Panc1 (cell line): ENCODE data around the gene LRRC71. TPM values are rescaled to one million over a fixed set of nuclear protein-coding genes. Genes with fewer than 3 reads are reported as not detected.

ENCODE experiments used
- ATAC-seq: fragments of 200-7000 bp; cut with Tn5 transposase; 2 replicates; pipeline ENCODE4 v1.9.1; 2020; ENCODE audit warnings: mild to moderate bottlenecking, moderate library complexity
- BruUV-seq: library from RNA; stranded (reverse); fragments of 400-500 nt; replicated peaks from 2 replicates; lab custom pipeline; 2021; lab: Mats Ljungman, UMichigan
- CTCF ChIA-PET: fragments of 300-600 bp; sonication (Branson Sonifier 250); formaldehyde crosslinking; loops from one replicate; lab custom pipeline; 2022; ENCODE audit warnings: antibody characterized with exemption; lab: Charles Lee
- POLR2A ChIA-PET: fragments of 300-600 bp; sonication (Branson Sonifier 250); formaldehyde crosslinking; loops from one replicate; lab custom pipeline; 2022; ENCODE audit warnings: antibody characterized with exemption; lab: Charles Lee
- DNase-seq: peaks from one replicate; pipeline ENCODE4 v3.0.0-alpha.2; 2010; ENCODE audit warnings: low read depth, low spot score
- H3K27ac ChIP-seq: 2 replicates; pipeline ENCODE4 v1.5.1; 2011; ENCODE audit warnings: mild to moderate bottlenecking, low read length, inconsistent platforms
- H3K27me3 ChIP-seq: fragments of 200-500 bp; sonication (Bioruptor generic); 2 replicates; pipeline ENCODE4 v1.6.0; 2014; ENCODE audit warnings: low read length, inconsistent platforms; ENCODE audit not compliant: control insufficient read depth, insufficient read depth
- H3K36me3 ChIP-seq: fragments of 200-500 bp; sonication (Bioruptor generic); 2 replicates; pipeline ENCODE4 v1.5.1; 2014; ENCODE audit warnings: inconsistent platforms, mild to moderate bottlenecking, low read length, moderate library complexity; ENCODE audit not compliant: control insufficient read depth, insufficient read depth
- H3K4me1 ChIP-seq: 2 replicates; pipeline ENCODE4 v1.5.1; 2011; ENCODE audit warnings: inconsistent platforms, mild to moderate bottlenecking, low read length, moderate library complexity; ENCODE audit not compliant: control insufficient read depth, insufficient read depth
- H3K4me3 ChIP-seq, 2 experiments: 2 replicates each; pipeline ENCODE4 v1.5.1; 2011 to 2012; ENCODE audit warnings: low read depth in 2 of 2, low read length in 2 of 2, mild to moderate bottlenecking in 2 of 2, inconsistent platforms in 1 of 2, moderate library complexity in 1 of 2
- H3K9me3 ChIP-seq: fragments of 200-500 bp; sonication (Bioruptor generic); 2 replicates; pipeline ENCODE4 v1.5.1; 2014; ENCODE audit warnings: low read depth, mild to moderate bottlenecking, inconsistent platforms, low read length, moderate library complexity; ENCODE audit not compliant: control insufficient read depth, insufficient read depth
- CTCF ChIP-seq: fragments of 450-650 bp; IDR thresholded peaks from 2 replicates; pipeline ENCODE4 v1.5.1; 2017; ENCODE audit warnings: mild to moderate bottlenecking
- POLR2AphosphoS5 ChIP-seq: IDR thresholded peaks from 2 replicates; pipeline ENCODE4 v1.6.1; 2012; ENCODE audit warnings: mild to moderate bottlenecking, low read depth, low read length, moderate library complexity
- REST ChIP-seq, 2 experiments: IDR thresholded peaks; 2 replicates each; pipeline ENCODE4 v1.6.1; 2011 to 2012; ENCODE audit warnings: low read depth in 2 of 2, control low read depth in 1 of 2, low read length in 1 of 2, mild to moderate bottlenecking in 1 of 2, moderate library complexity in 1 of 2; ENCODE audit not compliant: insufficient read depth in 1 of 2
- SIN3A ChIP-seq: IDR thresholded peaks from 2 replicates; pipeline ENCODE4 v1.6.1; 2012; ENCODE audit warnings: low read depth, mild to moderate bottlenecking, low read length, moderate library complexity, borderline replicate concordance; ENCODE audit not compliant: insufficient read depth
- TCF7L2 ChIP-seq: IDR thresholded peaks from 2 replicates; pipeline ENCODE4 v1.6.1; 2011; ENCODE audit warnings: mild to moderate bottlenecking, low read depth, low read length, inconsistent platforms
- in situ Hi-C: cut with HindIII; loops from 2 replicates; pipeline ENCODE4 v1.10.0; 2016; ENCODE audit warnings: low sequenced_read_pairs, low pct_unique_long_range_greater_than_20kb
- intact Hi-C: fragments of 100-400 bp; cut with micrococcal nuclease; formaldehyde crosslinking; loops from one replicate; pipeline ENCODE4 v1.10.0; 2022; ENCODE audit not compliant: unreplicated experiment
- total RNA-seq: library from RNA; stranded (reverse); gene quantifications from one replicate; pipeline ENCODE4 v1.2.1, GENCODE V29; 2021; ENCODE audit not compliant: unreplicated experiment

The LRRC71 gene
- total RNA-seq, 1 experiment from 2014 or later: 0.77 TPM

- no TSS peak for BruUV-seq
- DNase-seq (no peak), ATAC-seq (no peak)
- TF ChIP-seq TCF7L2 (no peak), SIN3A (no peak), CTCF (no peak), POLR2AphosphoS5 (no peak), REST (IDR thresholded peaks at IDR 0.05; ENCODE audit: insufficient read depth in 1 of 2, low read depth in 2 of 2, low read length in 1 of 2) (no peak)
- in situ Hi-C loops (no loop called here), intact Hi-C loops (no loop called here)
- H3K27me3 ChIP-seq: no peaks in the 10 kb centered on the region
- H3K27ac ChIP-seq: no peak overlapping the region
- H3K4me3 ChIP-seq: no peak overlapping the region
- POLR2A ChIA-PET: no interaction called here
- no peaks in the 10 kb centered on the region for H3K9me3 ChIP-seq
- H3K36me3 ChIP-seq: no peaks in the 10 kb centered on the region
- H3K4me1 ChIP-seq: peaks cover 14% of the 10 kb centered on the region
- CTCF ChIA-PET: no interaction called here
Measured at GRCh38 chr1:156905176-156905575, 15.3 kb upstream of the LRRC71 start.

- no peaks in the 10 kb centered on the region for H3K27me3 ChIP-seq
- H3K27ac ChIP-seq: no peak overlapping the region
- CTCF ChIA-PET: no interaction called here
- no peaks in the 10 kb centered on the region for H3K9me3 ChIP-seq
- DNase-seq: no peak
- POLR2A ChIA-PET: no interaction called here
- no peak overlapping the region for H3K4me3 ChIP-seq
- peaks cover 16% of the 10 kb centered on the region for H3K4me1 ChIP-seq
- in situ Hi-C loops: no loop called here
- intact Hi-C loops: no loop called here
- TF ChIP-seq CTCF (no peak), SIN3A (no peak), POLR2AphosphoS5 (no peak), REST (IDR thresholded peaks at IDR 0.05; ENCODE audit: insufficient read depth in 1 of 2, low read depth in 2 of 2, low read length in 1 of 2) (no peak), TCF7L2 (no peak)
- no peaks in the 10 kb centered on the region for H3K36me3 ChIP-seq
- no peak for ATAC-seq
- BruUV-seq: no TSS peak
Measured at GRCh38 chr1:156905651-156906050, 14.8 kb upstream of the LRRC71 start.
